HG03064 (cell line): ENCODE measurements around the gene TRIM31.

ENCODE experiments used
- ATAC-seq: cut with Tn5 transposase; IDR thresholded peaks from one replicate; pipeline ENCODE4 v1.9.1; 2021; ENCODE audit warnings: low read depth; ENCODE audit not compliant: unreplicated experiment

Gene TRIM31

GRCh38 chr6:30113003-30113759, at the start of gene TRIM31:
TSS of gene TRIM31 (minus strand) at chr6:30113090. CDS start at chr6:30112805, 285 bp downstream.
- ATAC-seq = no peak

- ATAC-seq = no peak
Measured at GRCh38 chr6:30162265-30163089, 49.6 kb upstream of the TRIM31 start.

GRCh38 chr6:30160785-30161531, 48.1 kb upstream of the TRIM31 start, which contains the start of gene TRIM10:
TSS of gene TRIM10 (minus strand) at chr6:30161211. CDS start at chr6:30160858, 353 bp downstream.
- no peak for ATAC-seq

- no peak for ATAC-seq
Measured at GRCh38 chr6:30160008-30160784, 47.3 kb upstream of the TRIM31 start.

GRCh38 chr6:30158475-30159040, 45.7 kb upstream of the TRIM31 start:
- ATAC-seq = no peak

- no peak for ATAC-seq
Measured at GRCh38 chr6:30157999-30158398, 45.1 kb upstream of the TRIM31 start.

- no peak for ATAC-seq
Measured at GRCh38 chr6:30157581-30157980, 44.7 kb upstream of the TRIM31 start.

- ATAC-seq = no peak
Measured at GRCh38 chr6:30156774-30157173, 43.9 kb upstream of the TRIM31 start.

- no peak for ATAC-seq
Measured at GRCh38 chr6:30156262-30156599, 43.3 kb upstream of the TRIM31 start.

GRCh38 chr6:30155520-30156261, 42.8 kb upstream of the TRIM31 start:
- ATAC-seq = no peak

- ATAC-seq = no peak
Measured at GRCh38 chr6:30154709-30155519, 42.0 kb upstream of the TRIM31 start.

- ATAC-seq = no peak
Measured at GRCh38 chr6:30154061-30154460, 41.2 kb upstream of the TRIM31 start.

GRCh38 chr6:30152910-30153610, 40.2 kb upstream of the TRIM31 start:
- ATAC-seq = no peak

- no peak for ATAC-seq
Measured at GRCh38 chr6:30152016-30152673, 39.3 kb upstream of the TRIM31 start.

GRCh38 chr6:30151580-30151979, 38.7 kb upstream of the TRIM31 start:
- no peak for ATAC-seq

GRCh38 chr6:30150671-30151395, 37.9 kb upstream of the TRIM31 start:
- ATAC-seq = no peak
